H9 (cell line): ENCODE data around the gene DEFB132. TPM values are rescaled to one million over a fixed set of nuclear protein-coding genes. Genes with fewer than 3 reads are reported as not detected.

Experiments used
- DNase-seq: peaks from one replicate; pipeline ENCODE4 v3.0.0-alpha.2; 2017
- H2AFZ ChIP-seq: one replicate; pipeline ENCODE4 v1.6.1; 2013; ENCODE audit warnings: mild to moderate bottlenecking, low read length, control low read depth, moderate library complexity
- H2AK5ac ChIP-seq: 2 replicates; pipeline ENCODE4 v1.6.1; 2013; ENCODE audit warnings: low read length, control low read depth, mixed read lengths; ENCODE audit not compliant: insufficient read length
- H2BK120ac ChIP-seq: one replicate; pipeline ENCODE4 v1.6.1; 2013; ENCODE audit warnings: low read depth, mild to moderate bottlenecking, low read length, control low read depth, inconsistent platforms; ENCODE audit not compliant: poor library complexity, severe bottlenecking
- H2BK12ac ChIP-seq: 2 replicates; pipeline ENCODE4 v1.6.1; 2013; ENCODE audit warnings: low read length, control low read depth, mixed read lengths, low read depth; ENCODE audit not compliant: insufficient read length
- H2BK15ac ChIP-seq: 2 replicates; pipeline ENCODE4 v1.6.1; 2013; ENCODE audit warnings: low read depth, low read length, control low read depth
- H2BK20ac ChIP-seq: one replicate; pipeline ENCODE4 v1.6.1; 2013; ENCODE audit warnings: low read depth, mild to moderate bottlenecking, low read length, control low read depth, inconsistent platforms; ENCODE audit not compliant: poor library complexity, severe bottlenecking
- H2BK5ac ChIP-seq: 2 replicates; pipeline ENCODE4 v1.6.1; 2013; ENCODE audit warnings: low read length, control low read depth, mixed read lengths; ENCODE audit not compliant: insufficient read length
- H3K14ac ChIP-seq: 2 replicates; pipeline ENCODE4 v1.6.1; 2013; ENCODE audit warnings: low read length, control low read depth; ENCODE audit not compliant: insufficient read depth
- H3K18ac ChIP-seq: 2 replicates; pipeline ENCODE4 v1.6.1; 2013; ENCODE audit warnings: low read depth, mild to moderate bottlenecking, mixed read lengths, low read length, control low read depth; ENCODE audit not compliant: insufficient read length
- H3K23ac ChIP-seq: 2 replicates; pipeline ENCODE4 v1.6.1; 2013; ENCODE audit warnings: low read length, control low read depth, mixed read lengths, low read depth; ENCODE audit not compliant: insufficient read length
- H3K23me2 ChIP-seq: 2 replicates; pipeline ENCODE4 v1.6.1; 2013; ENCODE audit warnings: low read depth, mild to moderate bottlenecking, mixed read lengths, low read length, control low read depth; ENCODE audit not compliant: insufficient read length, poor library complexity, severe bottlenecking
- H3K27ac ChIP-seq: 2 replicates; pipeline ENCODE4 v1.5.1; 2013; ENCODE audit warnings: low read length, control low read depth, mixed read lengths, low read depth; ENCODE audit not compliant: insufficient read length
- H3K27me3 ChIP-seq: 2 replicates; pipeline ENCODE4 v1.6.1; 2013; ENCODE audit warnings: low read length, control low read depth, inconsistent platforms; ENCODE audit not compliant: insufficient read depth
- H3K4ac ChIP-seq: 2 replicates; pipeline ENCODE4 v1.6.1; 2013; ENCODE audit warnings: low read depth, mild to moderate bottlenecking, control low read depth, inconsistent platforms, low read length, moderate library complexity
- H3K4me1 ChIP-seq: 2 replicates; pipeline ENCODE4 v1.6.1; 2013; ENCODE audit warnings: low read length, control low read depth, inconsistent platforms; ENCODE audit not compliant: insufficient read depth
- H3K4me2 ChIP-seq: 2 replicates; pipeline ENCODE4 v1.6.1; 2013; ENCODE audit warnings: low read length, control low read depth, mixed read lengths; ENCODE audit not compliant: insufficient read length, insufficient read depth
- H3K56ac ChIP-seq: 2 replicates; pipeline ENCODE4 v1.6.1; 2013; ENCODE audit warnings: low read depth, mild to moderate bottlenecking, mixed read lengths, low read length, control low read depth; ENCODE audit not compliant: insufficient read length
- H3K79me1 ChIP-seq: 2 replicates; pipeline ENCODE4 v1.6.1; 2013; ENCODE audit warnings: low read depth, mild to moderate bottlenecking, moderate library complexity, low read length, control low read depth, inconsistent platforms; ENCODE audit not compliant: insufficient read depth, poor library complexity, severe bottlenecking
- H3K79me2 ChIP-seq: 2 replicates; pipeline ENCODE4 v1.6.1; 2013; ENCODE audit warnings: low read length, control low read depth, inconsistent platforms; ENCODE audit not compliant: insufficient read depth
- H3K9ac ChIP-seq: 2 replicates; pipeline ENCODE4 v1.6.1; 2013; ENCODE audit warnings: low read length, control low read depth, mixed read lengths; ENCODE audit not compliant: insufficient read length; ENCODE audit errors: extremely low read depth
- H3K9me3 ChIP-seq: one replicate; pipeline ENCODE4 v1.6.1; 2013; ENCODE audit warnings: low read depth, low read length, inconsistent platforms; ENCODE audit not compliant: control insufficient read depth
- H3T11ph ChIP-seq: one replicate; pipeline ENCODE4 v1.6.1; 2013; ENCODE audit warnings: mild to moderate bottlenecking, low read length, control low read depth, inconsistent platforms
- H4K20me1 ChIP-seq: one replicate; pipeline ENCODE4 v1.6.1; 2013; ENCODE audit not compliant: control insufficient read depth, insufficient read length, insufficient read depth
- H4K5ac ChIP-seq: 2 replicates; pipeline ENCODE4 v1.6.1; 2013; ENCODE audit warnings: low read depth, mild to moderate bottlenecking, mixed read lengths, low read length, control low read depth; ENCODE audit not compliant: insufficient read length
- H4K8ac ChIP-seq: replicated peaks from 2 replicates; pipeline ENCODE4 v1.6.1; 2013; ENCODE audit warnings: low read length, control low read depth, mixed read lengths, low read depth; ENCODE audit not compliant: insufficient read length
- H4K91ac ChIP-seq: 2 replicates; pipeline ENCODE4 v1.6.1; 2013; ENCODE audit warnings: low read depth, mild to moderate bottlenecking, moderate library complexity, mixed read lengths, low read length, control low read depth; ENCODE audit not compliant: insufficient read length
- H3K27ac Mint-ChIP-seq, 3 experiments: 2 replicates in 2 of 3; 3 replicates in 1 of 3; pipeline ENCODE4 v1.8.0; 2020 to 2021; ENCODE audit warnings: mixed read lengths in 3 of 3, mild to moderate bottlenecking in 1 of 3, moderate library complexity in 1 of 3
- H3K27me3 Mint-ChIP-seq: 2 replicates; pipeline ENCODE4 v1.8.0; 2021; ENCODE audit warnings: low read depth, mild to moderate bottlenecking, moderate library complexity, mixed read lengths
- H3K36me3 Mint-ChIP-seq, 3 experiments: 2 replicates in 2 of 3; 3 replicates in 1 of 3; pipeline ENCODE4 v1.8.0; 2020 to 2021; ENCODE audit warnings: low read depth in 3 of 3, mixed read lengths in 3 of 3; ENCODE audit not compliant: insufficient read depth in 1 of 3
- H3K4me1 Mint-ChIP-seq, 2 experiments: 2 replicates each; pipeline ENCODE4 v1.8.0; 2020; ENCODE audit warnings: mixed read lengths in 2 of 2
- H3K4me3 Mint-ChIP-seq, 2 experiments: 2 replicates in 1 of 2; 3 replicates in 1 of 2; pipeline ENCODE4 v1.8.0; 2020 to 2021; ENCODE audit warnings: mild to moderate bottlenecking in 2 of 2, mixed read lengths in 2 of 2, moderate library complexity in 1 of 2
- H3K9me3 Mint-ChIP-seq, 2 experiments: 2 replicates in 1 of 2; 3 replicates in 1 of 2; pipeline ENCODE4 v1.8.0; 2020; ENCODE audit warnings: mild to moderate bottlenecking in 2 of 2, mixed read lengths in 2 of 2, moderate library complexity in 1 of 2
- WGBS: extraction: QIAGEN DNeasy Blood & Tissue Kit; methylation state at CpG from one replicate; pipeline ENCODE4 v1.1.7; 2013; ENCODE audit warnings: missing lambda C conversion rate, low lambda C conversion rate, mixed read lengths; ENCODE audit not compliant: insufficient read length; ENCODE audit errors: extremely low coverage; 5-methylcytosine and 5-hydroxymethylcytosine counted together
- total RNA-seq: library from RNA; stranded (reverse); gene quantifications from 2 replicates; pipeline ENCODE4 v1.2.1, GENCODE V29; 2021
- TF ChIP-seq, protein P1 (sequence below): fragments of 200-600 bp; sonication (generic); conservative IDR thresholded peaks from 3 replicates; pipeline ENCODE4 v1.8.0; 2021; ENCODE audit warnings: antibody characterized with exemption, mild to moderate bottlenecking

Gene DEFB132
- total RNA-seq, 1 experiment from 2014 or later: not detected

- no peak for DNase-seq
- Histone ChIP-seq H3K4me1 (no peaks in the 10 kb centered on the region), H2BK12ac (no peak overlapping the region), H4K91ac (no peak overlapping the region), H3K14ac (no peak overlapping the region), H2BK5ac (no peak overlapping the region), H3K9me3 (no peaks in the 10 kb centered on the region), H2BK120ac (no peak overlapping the region), H2AFZ (no peak overlapping the region), H3K23me2 (no peaks in the 10 kb centered on the region), H3K9ac (no peak overlapping the region), H3T11ph (no peak overlapping the region), H2BK15ac (no peak overlapping the region), H3K18ac (no peak overlapping the region), H3K79me1 (no peaks in the 10 kb centered on the region), H2BK20ac (no peak overlapping the region), H4K5ac (no peak overlapping the region), H3K27ac (no peak overlapping the region), H3K79me2 (no peaks in the 10 kb centered on the region), H4K20me1 (no peaks in the 10 kb centered on the region), H3K4ac (no peak overlapping the region), H2AK5ac (no peak overlapping the region), H3K27me3 (no peaks in the 10 kb centered on the region; the same call in 1 of the 2 replicates), H4K8ac (no peak overlapping the region), H3K23ac (no peak overlapping the region), H3K4me2 (no peak overlapping the region), H3K56ac (no peak overlapping the region)
- H3K27ac Mint-ChIP-seq: no peak overlapping the region
- no peaks in the 10 kb centered on the region; a peak in 2 of 5 replicates for H3K9me3 Mint-ChIP-seq
- H3K4me3 Mint-ChIP-seq: no peak overlapping the region
- H3K27me3 Mint-ChIP-seq: peaks cover 95% of the 10 kb centered on the region
- H3K36me3 Mint-ChIP-seq: no peaks in the 10 kb centered on the region
- TF ChIP-seq, protein P1, sequence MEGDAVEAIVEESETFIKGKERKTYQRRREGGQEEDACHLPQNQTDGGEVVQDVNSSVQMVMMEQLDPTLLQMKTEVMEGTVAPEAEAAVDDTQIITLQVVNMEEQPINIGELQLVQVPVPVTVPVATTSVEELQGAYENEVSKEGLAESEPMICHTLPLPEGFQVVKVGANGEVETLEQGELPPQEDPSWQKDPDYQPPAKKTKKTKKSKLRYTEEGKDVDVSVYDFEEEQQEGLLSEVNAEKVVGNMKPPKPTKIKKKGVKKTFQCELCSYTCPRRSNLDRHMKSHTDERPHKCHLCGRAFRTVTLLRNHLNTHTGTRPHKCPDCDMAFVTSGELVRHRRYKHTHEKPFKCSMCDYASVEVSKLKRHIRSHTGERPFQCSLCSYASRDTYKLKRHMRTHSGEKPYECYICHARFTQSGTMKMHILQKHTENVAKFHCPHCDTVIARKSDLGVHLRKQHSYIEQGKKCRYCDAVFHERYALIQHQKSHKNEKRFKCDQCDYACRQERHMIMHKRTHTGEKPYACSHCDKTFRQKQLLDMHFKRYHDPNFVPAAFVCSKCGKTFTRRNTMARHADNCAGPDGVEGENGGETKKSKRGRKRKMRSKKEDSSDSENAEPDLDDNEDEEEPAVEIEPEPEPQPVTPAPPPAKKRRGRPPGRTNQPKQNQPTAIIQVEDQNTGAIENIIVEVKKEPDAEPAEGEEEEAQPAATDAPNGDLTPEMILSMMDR: no peak
- H3K4me1 Mint-ChIP-seq: peaks cover 0 to 5% of the 10 kb centered on the region in 2 experiments; a peak in 1 of 4 replicates
- no CpG with 5 or more reads among the region's 2 CpGs for WGBS
Observed at GRCh38 chr20:214383-214782, 43.1 kb upstream of the DEFB132 start.
